ENCODE measurements around the gene IRF4. TPM values are rescaled to one million over a fixed set of nuclear protein-coding genes. Genes with fewer than 3 reads are reported as not detected.
A peak's percentile ranks its signal among the peaks of the same experiment; 100 is the strongest.
"Not testable (repeated sequence)": the region's sequence is repeated elsewhere in the genome, so short reads cannot be mapped to it uniquely, and the experiment has no call there.

IRF4 gene
- polyA plus RNA-seq, 3 donors = 0.26 to 0.55 (median 0.36) TPM

- no peak for DNase-seq
Measured at GRCh38 chr6:414447-414846, 22.9 kb downstream of the IRF4 start.

GRCh38 chr6:415087-415486 lies 23.5 kb downstream of the IRF4 start:
- no peak for DNase-seq

GRCh38 chr6:421211-421610 lies 29.7 kb downstream of the IRF4 start:
- DNase-seq = no peak

- peak; percentile 20 for DNase-seq
Measured at GRCh38 chr6:422433-423054, 31.0 kb downstream of the IRF4 start.

GRCh38 chr6:423055-423798 lies 31.7 kb downstream of the IRF4 start:
- DNase-seq = no peak

GRCh38 chr6:423799-424345 lies 32.3 kb downstream of the IRF4 start:
- no peak for DNase-seq

GRCh38 chr6:424741-425417 lies 33.3 kb downstream of the IRF4 start:
- DNase-seq = no peak

- DNase-seq = not testable (repeated sequence)
Measured at GRCh38 chr6:425418-425788, 33.9 kb downstream of the IRF4 start.

GRCh38 chr6:426198-426738 lies 34.7 kb downstream of the IRF4 start:
- DNase-seq = not testable (repeated sequence)

- no peak for DNase-seq
Measured at GRCh38 chr6:428047-428603, 36.6 kb downstream of the IRF4 start.

- no peak for DNase-seq
Measured at GRCh38 chr6:429515-430121, 38.1 kb downstream of the IRF4 start.

GRCh38 chr6:431504-431903 lies 40.0 kb downstream of the IRF4 start:
- no peak for DNase-seq

- no peak for DNase-seq
Measured at GRCh38 chr6:431986-432385, 40.4 kb downstream of the IRF4 start.

- no peak for DNase-seq
Measured at GRCh38 chr6:434051-434705, 42.6 kb downstream of the IRF4 start.

GRCh38 chr6:435441-436307 lies 44.1 kb downstream of the IRF4 start:
- no peak for DNase-seq

GRCh38 chr6:436308-437036 lies 44.9 kb downstream of the IRF4 start:
- no peak for DNase-seq

GRCh38 chr6:437037-437392 lies 45.5 kb downstream of the IRF4 start:
- no peak for DNase-seq

- no peak for DNase-seq
Measured at GRCh38 chr6:438634-439170, 47.1 kb downstream of the IRF4 start.

GRCh38 chr6:439641-440167 lies 48.2 kb downstream of the IRF4 start:
- no peak for DNase-seq
